Measurements from ENCODE around the gene MMP23B.
"Not testable (repeated sequence)": the region's sequence is repeated elsewhere in the genome, so short reads cannot be mapped to it uniquely, and the experiment has no call there.

Gene MMP23B

GRCh38 chr1:1636621-1637478, 4.9 kb downstream of the MMP23B start:
- not testable (repeated sequence) for DNase-seq

GRCh38 chr1:1637479-1637875, 5.5 kb downstream of the MMP23B start:
- not testable (repeated sequence) for DNase-seq

GRCh38 chr1:1638528-1638927, 6.6 kb downstream of the MMP23B start:
- not testable (repeated sequence) for DNase-seq

- not testable (repeated sequence) for DNase-seq
These were observed 7.4 kb downstream of the MMP23B start for GRCh38 chr1:1639368-1639767.

- not testable (repeated sequence) for DNase-seq
These were observed 8.1 kb downstream of the MMP23B start for GRCh38 chr1:1640081-1640480.

- DNase-seq: not testable (repeated sequence)
These were observed 8.9 kb downstream of the MMP23B start for GRCh38 chr1:1640711-1641461.

GRCh38 chr1:1646326-1646725, 14.4 kb downstream of the MMP23B start:
- not testable (repeated sequence) for DNase-seq

GRCh38 chr1:1647567-1648241, 15.7 kb downstream of the MMP23B start:
- not testable (repeated sequence) for DNase-seq

- DNase-seq: not testable (repeated sequence)
These were observed 16.3 kb downstream of the MMP23B start for GRCh38 chr1:1648265-1648664.

GRCh38 chr1:1658583-1659549, 26.9 kb downstream of the MMP23B start, which contains the start of gene CDK11B:
TSS of gene CDK11B (minus strand) at chr1:1659004. CDS start at chr1:1657485, 1,519 bp downstream.
- peak; percentile 92 for DNase-seq

GRCh38 chr1:1662392-1662791, 30.4 kb downstream of the MMP23B start:
- DNase-seq: not testable (repeated sequence)

GRCh38 chr1:1662830-1663560, 31.0 kb downstream of the MMP23B start:
- not testable (repeated sequence) for DNase-seq

- DNase-seq: not testable (repeated sequence)
These were observed 32.3 kb downstream of the MMP23B start for GRCh38 chr1:1664318-1664717.

GRCh38 chr1:1664941-1665814, 33.2 kb downstream of the MMP23B start:
- DNase-seq: no peak

- DNase-seq: no peak
These were observed 33.9 kb downstream of the MMP23B start for GRCh38 chr1:1665815-1666251.

- DNase-seq: no peak
These were observed 34.6 kb downstream of the MMP23B start for GRCh38 chr1:1666526-1666925.

- no peak for DNase-seq
These were observed 37.8 kb downstream of the MMP23B start for GRCh38 chr1:1669468-1670440.

- DNase-seq: no peak
These were observed 38.9 kb downstream of the MMP23B start for GRCh38 chr1:1670866-1671265.

All from NCI-H2171 (cell line).